Measurements from ENCODE around the gene SPINT2. TPM values are rescaled to one million over a fixed set of nuclear protein-coding genes. Genes with fewer than 3 reads are reported as not detected.
A peak's percentile ranks its signal among the peaks of the same experiment; 100 is the strongest.

SPINT2 gene
- total and polyA plus RNA-seq, 2 donors (not counting 1 experiment from before 2014, with no cell fraction given), result 50.0 to 70.0 TPM

DNA sequence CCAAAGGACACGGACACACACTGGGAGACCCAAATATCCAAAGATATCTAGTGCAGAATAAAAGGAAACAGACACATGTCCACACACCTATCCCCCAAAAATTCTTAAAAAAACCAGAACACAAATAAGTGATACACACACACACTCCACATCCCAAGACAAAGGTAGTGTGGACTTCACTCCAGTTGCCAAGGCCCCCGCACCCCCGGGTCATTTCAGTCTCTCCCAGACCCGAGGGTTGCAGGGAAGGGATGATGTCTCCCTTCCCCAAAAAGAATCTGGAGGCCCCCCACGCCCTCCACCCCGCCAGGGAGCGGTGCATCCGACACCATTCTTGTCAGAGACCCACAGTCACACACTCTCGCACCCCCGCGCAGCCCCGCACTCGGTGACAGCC is 40.8 kb upstream of the SPINT2 start:
- Histone ChIP-seq H3K36me3 (replicated peaks in 1 of 2; ENCODE audit: control extremely low read depth in 1 of 2, control insufficient read depth in 1 of 2, extremely low read depth in 1 of 2, insufficient read depth in 2 of 2, low read length in 1 of 2) (no peaks in the 10 kb centered on the region), H3K4me3 (ENCODE audit: control extremely low read depth in 1 of 5, extremely low read depth in 1 of 5, insufficient read depth in 1 of 5, low read depth in 2 of 5, low read length in 4 of 5) (peak overlapping the region in 4 of 5 experiments; percentile 26 to 59 (median 47)), H3K4me1 (ENCODE audit: control insufficient read depth in 2 of 2, insufficient read depth in 2 of 2, low read length in 2 of 2) (peaks cover 22 to 42% of the 10 kb centered on the region in 2 donors), H3K4me2 (replicated peaks; ENCODE audit: low read depth, low read length, poor library complexity, severe bottlenecking) (peak overlapping the region; percentile 80), H3K9ac (ENCODE audit: low read length) (peak overlapping the region; percentile 42), H3K27ac (ENCODE audit: low read length in 2 of 2) (no peak overlapping the region), H4K20me1 (ENCODE audit: control insufficient read depth, insufficient read depth, low read length, poor library complexity, severe bottlenecking) (no peaks in the 10 kb centered on the region), H3K79me2 (ENCODE audit: control insufficient read depth, insufficient read depth, low read length) (no peaks in the 10 kb centered on the region), H2AFZ (ENCODE audit: insufficient read depth, low read depth, low read length, poor library complexity, severe bottlenecking) (peak overlapping the region; percentile 54), H3K9me3 (ENCODE audit: control extremely low read depth in 1 of 3, control insufficient read depth in 2 of 3, insufficient read depth in 1 of 3, low read length in 2 of 3) (peaks cover 0 to 17% (median 0%) of the 10 kb centered on the region in 3 donors), H3K27me3 (replicated peaks in 1 of 4; ENCODE audit: control extremely low read depth in 1 of 4, control insufficient read depth in 3 of 4, insufficient read depth in 4 of 4, low read length in 3 of 4) (peaks cover 0 to 76% (median 45%) of the 10 kb centered on the region in 4 experiments)
- intact Hi-C loops (cut with micrococcal nuclease), result loop anchor here (10.0 kb wide), 1 partner anchor 319 kb away; the partner anchor contains the start of genes SIPA1L3 and WDR87
- Mint-ChIP-seq H3K4me1 (peaks cover 28% of the 10 kb centered on the region), H3K9me3 (ENCODE audit: insufficient read depth) (no peaks in the 10 kb centered on the region), H3K4me3 (peak overlapping the region; percentile 61), H3K27me3 (peaks cover 56% of the 10 kb centered on the region), H3K27ac (no peak overlapping the region)
- no peak for DNase-seq
- ChIA-PET POLR2A (no interaction called here), CTCF (no interaction called here)
- ATAC-seq (ENCODE audit: low read depth), result no peak
- WGBS (ENCODE audit: insufficient coverage), result 11% methylated on average over 12 of the region's 13 CpGs
- no peak for TF ChIP-seq EZH2 (IDR thresholded peaks at IDR 0.05; ENCODE audit: borderline replicate concordance, insufficient read depth, low read depth, low read length, poor library complexity, severe bottlenecking)
- TF ChIP-seq, protein P1, sequence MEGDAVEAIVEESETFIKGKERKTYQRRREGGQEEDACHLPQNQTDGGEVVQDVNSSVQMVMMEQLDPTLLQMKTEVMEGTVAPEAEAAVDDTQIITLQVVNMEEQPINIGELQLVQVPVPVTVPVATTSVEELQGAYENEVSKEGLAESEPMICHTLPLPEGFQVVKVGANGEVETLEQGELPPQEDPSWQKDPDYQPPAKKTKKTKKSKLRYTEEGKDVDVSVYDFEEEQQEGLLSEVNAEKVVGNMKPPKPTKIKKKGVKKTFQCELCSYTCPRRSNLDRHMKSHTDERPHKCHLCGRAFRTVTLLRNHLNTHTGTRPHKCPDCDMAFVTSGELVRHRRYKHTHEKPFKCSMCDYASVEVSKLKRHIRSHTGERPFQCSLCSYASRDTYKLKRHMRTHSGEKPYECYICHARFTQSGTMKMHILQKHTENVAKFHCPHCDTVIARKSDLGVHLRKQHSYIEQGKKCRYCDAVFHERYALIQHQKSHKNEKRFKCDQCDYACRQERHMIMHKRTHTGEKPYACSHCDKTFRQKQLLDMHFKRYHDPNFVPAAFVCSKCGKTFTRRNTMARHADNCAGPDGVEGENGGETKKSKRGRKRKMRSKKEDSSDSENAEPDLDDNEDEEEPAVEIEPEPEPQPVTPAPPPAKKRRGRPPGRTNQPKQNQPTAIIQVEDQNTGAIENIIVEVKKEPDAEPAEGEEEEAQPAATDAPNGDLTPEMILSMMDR (IDR thresholded peaks at IDR 0.05), result no peak

Measured in B cell (primary cell).